IPS-11a (cell line): ENCODE measurements around the gene TUBA3D.
"Not testable (repeated sequence)": the region's sequence is repeated elsewhere in the genome, so short reads cannot be mapped to it uniquely, and the experiment has no call there.

Experiments
- H3K4me3 ChIP-seq: one replicate; pipeline ENCODE4 v1.5.1; 2013; ENCODE audit warnings: low read depth, low read length, control low read depth

Gene TUBA3D

DNA sequence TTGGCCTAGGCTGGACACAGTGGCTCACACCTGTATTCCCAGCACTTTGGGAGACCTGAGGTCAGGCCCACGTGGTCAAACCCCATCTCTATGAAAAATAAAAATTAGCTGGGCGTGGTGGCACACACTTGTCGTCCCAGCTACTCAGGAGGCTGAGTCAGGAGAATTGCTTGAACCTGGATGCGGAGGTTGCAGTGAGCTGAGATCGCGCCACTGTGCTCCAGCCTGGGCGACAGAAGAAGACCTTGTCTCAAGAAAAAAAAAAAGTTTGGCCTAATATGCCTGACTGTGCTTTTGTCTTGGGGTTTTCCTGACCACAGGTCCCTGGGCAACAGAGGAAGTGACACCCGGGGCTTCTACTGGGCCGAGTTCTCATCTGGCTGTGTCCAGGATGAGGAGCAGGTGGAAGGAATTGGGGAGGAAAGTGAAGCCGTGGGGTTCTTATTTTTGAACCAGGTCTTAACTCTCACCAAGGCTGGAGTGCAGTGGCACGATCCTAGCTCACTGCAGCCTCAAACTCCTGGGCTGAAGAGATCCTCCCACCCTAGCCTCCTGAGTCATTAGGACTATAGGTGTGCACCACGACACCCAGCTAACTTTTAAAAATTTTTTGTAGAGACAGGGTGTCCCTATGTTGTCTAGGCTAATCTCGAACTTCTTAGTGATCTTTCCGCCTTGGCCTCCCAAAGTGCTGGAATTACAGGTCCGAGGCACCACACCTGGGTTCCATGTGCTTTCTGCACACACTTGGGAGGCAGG lies 38.7 kb downstream of the TUBA3D start:
- H3K4me3 ChIP-seq: not testable (repeated sequence)

DNA sequence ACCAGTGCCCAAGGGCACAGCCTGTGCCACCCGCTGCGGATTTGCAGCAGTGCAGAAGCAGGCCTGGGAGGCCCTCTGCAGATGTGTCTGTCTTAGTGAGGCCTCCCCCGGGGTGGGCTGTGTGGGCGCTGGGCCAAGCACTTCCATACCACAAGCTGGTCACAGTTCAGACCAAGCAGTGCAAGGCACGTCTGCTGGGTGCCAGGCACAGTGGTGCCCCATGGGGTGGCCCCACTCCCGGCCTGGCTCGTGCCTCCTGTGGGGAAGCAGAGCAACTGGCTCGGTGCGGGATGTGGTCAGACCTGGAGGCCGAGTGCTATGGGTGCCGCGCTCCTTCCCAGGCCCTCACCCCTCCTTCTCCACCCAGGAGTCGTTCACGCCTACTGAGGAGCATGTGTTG lies 39.3 kb downstream of the TUBA3D start:
- H3K4me3 ChIP-seq: not testable (repeated sequence)

DNA sequence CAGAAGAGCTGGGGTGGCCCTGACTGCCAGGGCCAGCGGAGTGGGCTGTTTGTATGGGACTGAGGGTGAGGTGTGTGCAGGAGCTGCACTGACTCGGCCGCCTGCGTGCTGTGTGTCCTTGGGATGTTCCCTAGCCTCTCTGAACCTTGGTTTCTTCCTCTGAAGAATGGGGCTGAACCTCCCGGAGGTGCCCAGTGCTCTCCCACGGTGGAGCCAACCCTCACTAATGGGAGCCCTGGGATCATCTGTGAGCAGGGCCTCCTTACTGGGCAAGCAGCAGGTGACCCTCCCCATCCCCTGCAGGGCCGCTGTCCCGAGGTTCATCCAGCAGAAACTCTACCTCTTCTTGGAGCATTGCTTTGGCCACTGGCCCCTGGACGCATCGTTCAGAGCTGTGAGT lies 40.1 kb downstream of the TUBA3D start:
- no peak overlapping the region for H3K4me3 ChIP-seq

DNA sequence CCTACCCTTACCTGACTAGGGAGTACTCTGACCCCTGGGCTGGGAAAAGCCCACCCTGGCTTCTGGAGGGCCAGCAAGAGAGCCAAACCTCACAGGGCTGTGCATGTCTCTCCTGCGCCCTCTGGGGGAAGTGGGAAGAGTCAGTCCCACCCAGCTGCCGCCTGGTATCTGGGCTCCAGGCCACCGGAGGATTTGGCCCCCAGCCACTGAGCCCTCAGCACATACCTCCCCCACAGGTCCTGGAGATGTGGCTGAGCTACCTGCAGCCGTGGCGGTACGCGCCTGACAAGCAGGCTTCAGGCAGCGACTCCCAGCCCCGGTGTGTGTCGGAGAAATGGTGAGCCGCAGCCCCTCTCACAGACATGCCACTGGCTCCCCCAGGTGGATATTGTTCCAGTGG lies 40.7 kb downstream of the TUBA3D start:
- not testable (repeated sequence) for H3K4me3 ChIP-seq

- no peak overlapping the region for H3K4me3 ChIP-seq
These were observed 41.4 kb downstream of the TUBA3D start for GRCh38 chr2:131517106-131517831.

GRCh38 chr2:131517856-131518255 lies 41.9 kb downstream of the TUBA3D start:
- H3K4me3 ChIP-seq: not testable (repeated sequence)

GRCh38 chr2:131518531-131518930 lies 42.6 kb downstream of the TUBA3D start:
- H3K4me3 ChIP-seq: not testable (repeated sequence)

DNA sequence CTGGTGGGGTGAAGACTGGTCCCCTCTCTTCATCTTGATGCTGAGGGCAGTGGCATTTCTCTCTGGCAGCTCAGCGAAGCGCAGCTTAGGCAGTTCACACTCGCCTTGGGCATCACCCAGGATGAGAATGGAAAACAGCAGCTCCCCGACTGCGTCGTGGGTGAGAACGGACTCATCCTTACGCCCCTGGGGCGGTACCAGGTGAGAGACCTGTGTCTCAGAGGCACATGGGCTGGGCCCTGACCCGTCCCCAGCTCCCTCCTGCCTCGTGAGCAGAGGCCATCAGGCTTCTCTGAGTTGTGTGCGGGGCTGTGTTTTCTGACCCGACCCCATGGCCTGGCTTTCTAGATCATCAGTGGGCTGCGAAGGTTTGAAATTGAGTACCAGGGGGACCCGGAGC lies 43.5 kb downstream of the TUBA3D start:
- H3K4me3 ChIP-seq: no peak overlapping the region

DNA sequence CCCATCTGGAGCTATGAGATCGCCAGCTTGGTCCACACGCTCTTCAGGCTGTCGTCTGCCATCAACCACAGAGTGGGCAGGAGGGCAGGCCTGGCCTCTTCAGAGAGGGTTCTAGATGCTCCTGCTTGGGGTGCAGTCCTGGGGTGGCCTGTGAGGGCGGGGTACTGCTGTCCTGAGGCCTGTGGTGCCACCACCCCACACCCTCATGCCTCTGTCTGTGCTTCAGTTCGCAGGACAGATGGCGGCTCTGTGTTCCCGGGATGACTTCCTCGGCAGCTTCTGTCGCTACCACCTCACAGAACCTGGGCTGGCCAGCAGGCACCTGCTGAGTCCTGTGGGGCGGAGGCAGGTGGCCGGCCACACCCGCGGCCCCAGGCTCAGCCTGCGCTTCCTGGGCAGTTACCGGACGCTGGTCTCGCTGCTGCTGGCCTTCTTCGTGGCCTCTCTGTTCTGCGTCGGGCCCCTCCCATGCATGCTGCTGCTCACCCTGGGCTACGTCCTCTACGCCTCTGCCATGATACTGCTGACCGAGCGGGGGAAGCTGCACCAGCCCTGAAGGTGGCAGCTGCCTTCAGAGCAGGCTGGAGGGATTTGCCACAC lies 44.1 kb downstream of the TUBA3D start:
- H3K4me3 ChIP-seq: not testable (repeated sequence)

DNA sequence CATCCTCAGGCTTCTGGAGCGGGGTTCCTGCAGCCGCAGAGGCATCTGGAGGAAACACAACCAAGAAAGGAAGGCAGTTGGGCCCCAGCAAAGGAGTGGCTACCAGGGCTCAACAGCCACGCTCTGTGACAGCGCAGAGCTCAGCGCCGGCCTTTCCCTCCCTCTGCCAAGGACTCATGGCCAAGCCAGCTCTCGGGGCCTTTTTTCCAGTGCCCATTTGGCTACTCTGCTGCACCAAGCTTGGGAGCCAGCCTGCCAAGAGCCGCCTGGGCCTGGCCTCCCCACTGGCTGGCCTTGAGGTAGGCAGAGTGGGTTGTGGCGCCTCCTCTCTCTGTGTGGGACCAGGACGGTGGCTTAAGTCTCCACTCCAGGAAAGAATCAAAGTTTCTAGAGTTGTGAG lies 44.6 kb downstream of the TUBA3D start:
- no peak overlapping the region for H3K4me3 ChIP-seq

DNA sequence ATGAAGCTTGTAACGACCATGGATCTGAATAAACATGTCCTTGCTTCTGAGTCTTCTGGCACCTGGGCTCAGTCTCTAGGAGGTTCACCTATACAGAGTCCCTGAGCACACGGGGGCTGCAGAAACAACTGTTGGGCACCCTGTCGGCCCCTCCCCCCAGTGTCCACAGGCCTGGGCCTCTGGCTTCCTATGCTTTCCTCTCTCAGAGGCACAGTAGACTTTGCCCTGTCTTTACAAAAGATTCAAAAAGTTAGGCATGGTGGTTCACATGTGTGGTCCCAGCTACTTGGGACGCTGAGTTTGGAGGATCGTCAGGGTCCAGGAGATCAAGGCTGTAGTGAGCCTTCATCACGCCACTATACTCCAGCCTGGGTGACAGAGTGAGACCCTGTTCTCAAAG lies 45.6 kb downstream of the TUBA3D start:
- not testable (repeated sequence) for H3K4me3 ChIP-seq

- H3K4me3 ChIP-seq: no peak overlapping the region
These were observed 46.3 kb downstream of the TUBA3D start for GRCh38 chr2:131521961-131522781.

- not testable (repeated sequence) for H3K4me3 ChIP-seq
These were observed 49.3 kb downstream of the TUBA3D start for GRCh38 chr2:131525256-131525655.

DNA sequence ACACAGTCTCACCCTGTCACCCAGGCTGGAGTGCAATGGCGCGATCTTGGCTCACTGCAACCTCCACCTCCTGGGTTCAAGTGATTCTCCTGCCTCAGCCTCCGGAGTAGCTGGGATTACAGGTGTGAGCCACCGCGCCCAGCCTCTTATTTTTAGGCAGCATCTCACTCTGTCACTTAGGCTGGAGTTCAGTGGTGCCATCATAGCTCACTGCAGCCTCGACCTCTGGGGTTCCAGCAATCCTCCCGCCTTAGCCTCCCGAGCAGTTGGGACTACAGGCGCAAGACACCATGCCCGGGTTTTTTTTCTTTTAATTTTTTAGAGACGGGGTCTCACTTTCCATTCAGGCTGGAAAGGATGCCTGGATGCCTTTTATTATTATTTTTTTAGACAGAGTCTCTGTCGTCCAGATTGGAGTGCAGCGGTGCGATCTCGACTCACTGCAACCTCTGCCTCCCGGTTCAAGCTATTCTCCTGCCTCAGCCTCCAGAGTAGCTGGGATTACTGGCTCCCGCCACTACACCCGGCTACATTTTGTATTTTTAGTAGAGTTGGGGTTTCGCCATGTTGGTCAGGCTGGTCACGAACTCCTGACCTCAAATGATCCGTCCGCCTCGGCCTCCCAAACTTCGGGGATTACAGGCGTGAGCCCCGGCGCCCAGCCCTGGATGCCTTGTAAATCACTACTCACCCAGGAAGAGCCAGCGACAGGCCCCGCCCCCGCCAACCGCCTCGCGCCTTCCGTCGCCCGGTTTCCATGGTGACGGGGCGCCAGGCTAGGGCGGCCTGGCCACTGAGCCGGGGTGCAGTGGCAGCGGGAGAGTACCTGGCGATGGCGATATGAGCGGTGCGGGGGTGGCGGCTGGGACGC lies 51.4 kb downstream of the TUBA3D start, which contains the start of gene CCDC74A:
CCDC74A (plus strand) TSS at position 758 of the 871 bp plus-strand sequence; CDS start at position 841, 83 bp downstream.
- H3K4me3 ChIP-seq: peak within 1 kb of the TSS; percentile 24

GRCh38 chr2:131528981-131529863 lies 53.3 kb downstream of the TUBA3D start:
- not testable (repeated sequence) for H3K4me3 ChIP-seq

- not testable (repeated sequence) for H3K4me3 ChIP-seq
These were observed 54.0 kb downstream of the TUBA3D start for GRCh38 chr2:131529864-131530445.

GRCh38 chr2:131530626-131531344 lies 54.9 kb downstream of the TUBA3D start:
- H3K4me3 ChIP-seq: not testable (repeated sequence)

- H3K4me3 ChIP-seq: not testable (repeated sequence)
These were observed 55.7 kb downstream of the TUBA3D start for GRCh38 chr2:131531547-131532185.
